ENCODE measurements around the gene PSMD14. TPM values are rescaled to one million over a fixed set of nuclear protein-coding genes. Genes with fewer than 3 reads are reported as not detected.

Gene PSMD14
- total and polyA plus RNA-seq, 2 of the 8 experiments (the other 6 are each of a cell fraction or from before 2014, with no cell fraction given): 53.9 to 88.7 TPM

DNA sequence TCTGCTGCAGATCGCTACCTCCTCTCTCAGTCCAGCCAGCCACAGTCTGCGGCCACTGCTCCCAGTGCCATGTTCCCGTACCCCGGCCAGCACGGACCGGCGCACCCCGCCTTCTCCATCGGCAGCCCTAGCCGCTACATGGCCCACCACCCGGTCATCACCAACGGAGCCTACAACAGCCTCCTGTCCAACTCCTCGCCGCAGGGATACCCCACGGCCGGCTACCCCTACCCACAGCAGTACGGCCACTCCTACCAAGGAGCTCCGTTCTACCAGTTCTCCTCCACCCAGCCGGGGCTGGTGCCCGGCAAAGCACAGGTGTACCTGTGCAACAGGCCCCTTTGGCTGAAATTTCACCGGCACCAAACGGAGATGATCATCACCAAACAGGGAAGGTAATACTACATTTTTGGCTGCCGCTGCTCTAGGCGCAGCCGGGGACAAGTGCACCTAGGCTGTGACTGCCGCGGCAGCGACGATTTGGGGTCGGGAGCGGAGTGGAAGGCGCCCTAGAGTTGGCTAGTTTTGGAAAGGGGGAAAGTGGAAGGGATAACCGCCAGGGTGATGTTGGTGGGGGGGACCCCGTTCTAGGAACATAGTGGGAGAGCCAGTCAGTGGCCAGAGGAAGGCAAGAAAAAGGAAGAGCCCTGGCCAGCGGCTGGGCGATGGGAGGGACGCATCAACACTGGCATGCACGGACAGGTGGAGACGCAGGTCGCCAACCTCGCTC, 108.6 kb downstream of the PSMD14 start (continued):
- TF ChIP-seq, protein P1, sequence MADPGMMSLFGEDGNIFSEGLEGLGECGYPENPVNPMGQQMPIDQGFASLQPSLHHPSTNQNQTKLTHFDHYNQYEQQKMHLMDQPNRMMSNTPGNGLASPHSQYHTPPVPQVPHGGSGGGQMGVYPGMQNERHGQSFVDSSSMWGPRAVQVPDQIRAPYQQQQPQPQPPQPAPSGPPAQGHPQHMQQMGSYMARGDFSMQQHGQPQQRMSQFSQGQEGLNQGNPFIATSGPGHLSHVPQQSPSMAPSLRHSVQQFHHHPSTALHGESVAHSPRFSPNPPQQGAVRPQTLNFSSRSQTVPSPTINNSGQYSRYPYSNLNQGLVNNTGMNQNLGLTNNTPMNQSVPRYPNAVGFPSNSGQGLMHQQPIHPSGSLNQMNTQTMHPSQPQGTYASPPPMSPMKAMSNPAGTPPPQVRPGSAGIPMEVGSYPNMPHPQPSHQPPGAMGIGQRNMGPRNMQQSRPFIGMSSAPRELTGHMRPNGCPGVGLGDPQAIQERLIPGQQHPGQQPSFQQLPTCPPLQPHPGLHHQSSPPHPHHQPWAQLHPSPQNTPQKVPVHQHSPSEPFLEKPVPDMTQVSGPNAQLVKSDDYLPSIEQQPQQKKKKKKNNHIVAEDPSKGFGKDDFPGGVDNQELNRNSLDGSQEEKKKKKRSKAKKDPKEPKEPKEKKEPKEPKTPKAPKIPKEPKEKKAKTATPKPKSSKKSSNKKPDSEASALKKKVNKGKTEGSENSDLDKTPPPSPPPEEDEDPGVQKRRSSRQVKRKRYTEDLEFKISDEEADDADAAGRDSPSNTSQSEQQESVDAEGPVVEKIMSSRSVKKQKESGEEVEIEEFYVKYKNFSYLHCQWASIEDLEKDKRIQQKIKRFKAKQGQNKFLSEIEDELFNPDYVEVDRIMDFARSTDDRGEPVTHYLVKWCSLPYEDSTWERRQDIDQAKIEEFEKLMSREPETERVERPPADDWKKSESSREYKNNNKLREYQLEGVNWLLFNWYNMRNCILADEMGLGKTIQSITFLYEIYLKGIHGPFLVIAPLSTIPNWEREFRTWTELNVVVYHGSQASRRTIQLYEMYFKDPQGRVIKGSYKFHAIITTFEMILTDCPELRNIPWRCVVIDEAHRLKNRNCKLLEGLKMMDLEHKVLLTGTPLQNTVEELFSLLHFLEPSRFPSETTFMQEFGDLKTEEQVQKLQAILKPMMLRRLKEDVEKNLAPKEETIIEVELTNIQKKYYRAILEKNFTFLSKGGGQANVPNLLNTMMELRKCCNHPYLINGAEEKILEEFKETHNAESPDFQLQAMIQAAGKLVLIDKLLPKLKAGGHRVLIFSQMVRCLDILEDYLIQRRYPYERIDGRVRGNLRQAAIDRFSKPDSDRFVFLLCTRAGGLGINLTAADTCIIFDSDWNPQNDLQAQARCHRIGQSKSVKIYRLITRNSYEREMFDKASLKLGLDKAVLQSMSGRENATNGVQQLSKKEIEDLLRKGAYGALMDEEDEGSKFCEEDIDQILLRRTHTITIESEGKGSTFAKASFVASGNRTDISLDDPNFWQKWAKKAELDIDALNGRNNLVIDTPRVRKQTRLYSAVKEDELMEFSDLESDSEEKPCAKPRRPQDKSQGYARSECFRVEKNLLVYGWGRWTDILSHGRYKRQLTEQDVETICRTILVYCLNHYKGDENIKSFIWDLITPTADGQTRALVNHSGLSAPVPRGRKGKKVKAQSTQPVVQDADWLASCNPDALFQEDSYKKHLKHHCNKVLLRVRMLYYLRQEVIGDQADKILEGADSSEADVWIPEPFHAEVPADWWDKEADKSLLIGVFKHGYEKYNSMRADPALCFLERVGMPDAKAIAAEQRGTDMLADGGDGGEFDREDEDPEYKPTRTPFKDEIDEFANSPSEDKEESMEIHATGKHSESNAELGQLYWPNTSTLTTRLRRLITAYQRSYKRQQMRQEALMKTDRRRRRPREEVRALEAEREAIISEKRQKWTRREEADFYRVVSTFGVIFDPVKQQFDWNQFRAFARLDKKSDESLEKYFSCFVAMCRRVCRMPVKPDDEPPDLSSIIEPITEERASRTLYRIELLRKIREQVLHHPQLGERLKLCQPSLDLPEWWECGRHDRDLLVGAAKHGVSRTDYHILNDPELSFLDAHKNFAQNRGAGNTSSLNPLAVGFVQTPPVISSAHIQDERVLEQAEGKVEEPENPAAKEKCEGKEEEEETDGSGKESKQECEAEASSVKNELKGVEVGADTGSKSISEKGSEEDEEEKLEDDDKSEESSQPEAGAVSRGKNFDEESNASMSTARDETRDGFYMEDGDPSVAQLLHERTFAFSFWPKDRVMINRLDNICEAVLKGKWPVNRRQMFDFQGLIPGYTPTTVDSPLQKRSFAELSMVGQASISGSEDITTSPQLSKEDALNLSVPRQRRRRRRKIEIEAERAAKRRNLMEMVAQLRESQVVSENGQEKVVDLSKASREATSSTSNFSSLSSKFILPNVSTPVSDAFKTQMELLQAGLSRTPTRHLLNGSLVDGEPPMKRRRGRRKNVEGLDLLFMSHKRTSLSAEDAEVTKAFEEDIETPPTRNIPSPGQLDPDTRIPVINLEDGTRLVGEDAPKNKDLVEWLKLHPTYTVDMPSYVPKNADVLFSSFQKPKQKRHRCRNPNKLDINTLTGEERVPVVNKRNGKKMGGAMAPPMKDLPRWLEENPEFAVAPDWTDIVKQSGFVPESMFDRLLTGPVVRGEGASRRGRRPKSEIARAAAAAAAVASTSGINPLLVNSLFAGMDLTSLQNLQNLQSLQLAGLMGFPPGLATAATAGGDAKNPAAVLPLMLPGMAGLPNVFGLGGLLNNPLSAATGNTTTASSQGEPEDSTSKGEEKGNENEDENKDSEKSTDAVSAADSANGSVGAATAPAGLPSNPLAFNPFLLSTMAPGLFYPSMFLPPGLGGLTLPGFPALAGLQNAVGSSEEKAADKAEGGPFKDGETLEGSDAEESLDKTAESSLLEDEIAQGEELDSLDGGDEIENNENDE (IDR thresholded peaks at IDR 0.05; ENCODE audit: insufficient replicate concordance, low read length): no peak
- no peak for TF ChIP-seq HDAC6 (IDR thresholded peaks at IDR 0.05; ENCODE audit: low read depth, low read length)
- TF ChIP-seq, protein P2, sequence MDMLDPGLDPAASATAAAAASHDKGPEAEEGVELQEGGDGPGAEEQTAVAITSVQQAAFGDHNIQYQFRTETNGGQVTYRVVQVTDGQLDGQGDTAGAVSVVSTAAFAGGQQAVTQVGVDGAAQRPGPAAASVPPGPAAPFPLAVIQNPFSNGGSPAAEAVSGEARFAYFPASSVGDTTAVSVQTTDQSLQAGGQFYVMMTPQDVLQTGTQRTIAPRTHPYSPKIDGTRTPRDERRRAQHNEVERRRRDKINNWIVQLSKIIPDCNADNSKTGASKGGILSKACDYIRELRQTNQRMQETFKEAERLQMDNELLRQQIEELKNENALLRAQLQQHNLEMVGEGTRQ (IDR thresholded peaks at IDR 0.05; ENCODE audit: low read length): no peak
- TF ChIP-seq, protein P3, sequence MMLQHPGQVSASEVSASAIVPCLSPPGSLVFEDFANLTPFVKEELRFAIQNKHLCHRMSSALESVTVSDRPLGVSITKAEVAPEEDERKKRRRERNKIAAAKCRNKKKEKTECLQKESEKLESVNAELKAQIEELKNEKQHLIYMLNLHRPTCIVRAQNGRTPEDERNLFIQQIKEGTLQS (IDR thresholded peaks at IDR 0.05; ENCODE audit: insufficient read depth, low read depth, low read length): no peak
- no peak for TF ChIP-seq EP300 (IDR thresholded peaks at IDR 0.05; ENCODE audit: borderline replicate concordance in 1 of 2, low read depth in 2 of 2, low read length in 2 of 2)
- no peak for TF ChIP-seq RAD21 (IDR thresholded peaks at IDR 0.05 in 1 of 2, conservative IDR thresholded peaks at IDR 0.05 in 1 of 2; ENCODE audit: low read depth in 2 of 2, low read length in 2 of 2)

All from H1 (cell line).